Central memory CD8-positive, alpha-beta T cell (primary cell): ENCODE results near the gene NUP98.

ENCODE experiments used
- ATAC-seq: fragments of 150-1000 bp; cut with Tn5 transposase; replicated peaks from 2 replicates; pipeline ENCODE4 v1.10.0; 2022; ENCODE audit warnings: mild to moderate bottlenecking, moderate FRiP score, moderate number of reproducible peaks; ENCODE audit not compliant: poor library complexity, severe bottlenecking; ENCODE audit errors: extremely low read depth
- DNase-seq, 2 donors: peaks; one replicate each; pipeline ENCODE4 v3.0.0; 2021; ENCODE audit warnings: low spot score in 2 of 2
- H3K27ac Mint-ChIP-seq: one replicate; pipeline ENCODE4 v1.8.0; 2022; ENCODE audit warnings: low read depth, mild to moderate bottlenecking, moderate library complexity, mixed read lengths
- H3K27me3 Mint-ChIP-seq: one replicate; pipeline ENCODE4 v1.8.0; 2022; ENCODE audit warnings: mixed read lengths
- H3K36me3 Mint-ChIP-seq: one replicate; pipeline ENCODE4 v1.8.0; 2022; ENCODE audit warnings: mild to moderate bottlenecking, moderate library complexity, mixed read lengths; ENCODE audit not compliant: insufficient read depth
- H3K4me1 Mint-ChIP-seq: one replicate; pipeline ENCODE4 v1.8.0; 2022; ENCODE audit warnings: mixed read lengths
- H3K4me3 Mint-ChIP-seq: one replicate; pipeline ENCODE4 v1.8.0; 2022; ENCODE audit warnings: mild to moderate bottlenecking, moderate library complexity, mixed read lengths
- H3K9me3 Mint-ChIP-seq: one replicate; pipeline ENCODE4 v1.8.0; 2022; ENCODE audit warnings: mixed read lengths

The NUP98 gene

GRCh38 chr11:3738241-3738640 lies 59.1 kb downstream of the NUP98 start:
- no peak for DNase-seq
- peak overlapping the region; percentile 62 for H3K27ac Mint-ChIP-seq
- ATAC-seq = no peak
- peaks cover 66% of the 10 kb centered on the region for H3K36me3 Mint-ChIP-seq
- H3K4me1 Mint-ChIP-seq = no peaks in the 10 kb centered on the region
- no peak overlapping the region for H3K4me3 Mint-ChIP-seq
- H3K27me3 Mint-ChIP-seq = no peaks in the 10 kb centered on the region
- no peaks in the 10 kb centered on the region for H3K9me3 Mint-ChIP-seq

DNA sequence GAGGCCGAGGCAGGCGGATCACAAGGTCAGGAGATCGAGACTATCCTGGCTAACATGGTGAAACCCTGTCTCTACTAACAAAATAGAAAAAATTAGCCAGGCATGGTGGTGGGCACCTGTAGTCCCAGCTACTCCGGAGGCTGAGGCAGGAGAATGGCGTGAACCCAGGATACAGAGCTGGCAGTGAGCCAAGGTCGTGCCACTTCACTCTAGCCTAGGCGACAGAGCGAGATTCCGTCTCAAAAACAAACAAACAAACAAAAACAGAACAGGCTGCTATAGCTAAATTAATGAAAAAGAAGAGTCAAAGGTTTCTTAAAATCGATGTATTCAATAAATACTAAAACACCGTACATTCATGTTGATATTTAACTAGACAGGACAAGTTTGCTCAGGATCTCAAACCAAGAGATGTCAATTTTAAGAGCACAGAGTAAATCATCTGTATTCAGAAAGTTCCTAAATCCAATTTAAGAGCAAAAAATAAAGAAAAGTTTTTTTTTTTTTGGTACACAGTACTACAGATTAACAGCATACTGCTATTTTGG lies 59.9 kb downstream of the NUP98 start:
- Mint-ChIP-seq H3K4me3 (no peak overlapping the region), H3K9me3 (no peaks in the 10 kb centered on the region), H3K27ac (peak overlapping the region; percentile 57), H3K36me3 (peaks cover 63% of the 10 kb centered on the region), H3K4me1 (no peaks in the 10 kb centered on the region), H3K27me3 (no peaks in the 10 kb centered on the region)
- DNase-seq (no peak), ATAC-seq (no peak)

- Mint-ChIP-seq H3K36me3 (peaks cover 66% of the 10 kb centered on the region), H3K4me1 (no peaks in the 10 kb centered on the region), H3K9me3 (no peaks in the 10 kb centered on the region), H3K27me3 (no peaks in the 10 kb centered on the region), H3K4me3 (no peak overlapping the region), H3K27ac (peak overlapping the region; percentile 57)
- DNase-seq (no peak), ATAC-seq (no peak)
Measured at GRCh38 chr11:3736816-3737215, 60.5 kb downstream of the NUP98 start.

DNA sequence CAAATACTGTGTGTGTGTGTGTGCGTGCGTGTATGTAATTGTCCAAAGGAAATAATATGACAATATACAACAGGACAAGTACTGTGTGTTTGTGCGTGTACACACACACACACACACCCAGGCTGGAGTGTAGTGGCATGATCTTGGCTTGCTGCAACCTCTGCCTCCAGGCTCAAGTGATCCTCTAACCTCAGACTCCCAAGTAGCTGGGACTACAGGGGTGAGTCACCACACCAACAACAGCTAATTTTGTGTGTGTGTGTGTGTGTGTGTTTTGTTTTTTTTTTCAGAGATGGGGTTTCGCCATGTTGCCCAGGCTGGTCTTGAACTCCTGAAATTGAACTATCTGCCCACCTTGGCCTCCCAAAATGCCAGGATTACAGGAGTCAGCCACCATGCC lies 61.5 kb downstream of the NUP98 start:
- Mint-ChIP-seq H3K27me3 (no peaks in the 10 kb centered on the region), H3K9me3 (no peaks in the 10 kb centered on the region), H3K27ac (no peak overlapping the region), H3K4me3 (no peak overlapping the region), H3K36me3 (peaks cover 65% of the 10 kb centered on the region), H3K4me1 (no peaks in the 10 kb centered on the region)
- DNase-seq = no peak
- no peak for ATAC-seq

- no peak for ATAC-seq
- no peaks in the 10 kb centered on the region for H3K27me3 Mint-ChIP-seq
- DNase-seq = no peak
- H3K27ac Mint-ChIP-seq = no peak overlapping the region
- peaks cover 5% of the 10 kb centered on the region for H3K4me1 Mint-ChIP-seq
- no peak overlapping the region for H3K4me3 Mint-ChIP-seq
- no peaks in the 10 kb centered on the region for H3K9me3 Mint-ChIP-seq
- peaks cover 81% of the 10 kb centered on the region for H3K36me3 Mint-ChIP-seq
Measured at GRCh38 chr11:3732671-3733436, 64.5 kb downstream of the NUP98 start.

- H3K4me1 Mint-ChIP-seq = no peaks in the 10 kb centered on the region
- no peak overlapping the region for H3K27ac Mint-ChIP-seq
- no peak for DNase-seq
- peaks cover 72% of the 10 kb centered on the region for H3K36me3 Mint-ChIP-seq
- H3K4me3 Mint-ChIP-seq = no peak overlapping the region
- H3K27me3 Mint-ChIP-seq = no peaks in the 10 kb centered on the region
- no peak for ATAC-seq
- H3K9me3 Mint-ChIP-seq = no peaks in the 10 kb centered on the region
Measured at GRCh38 chr11:3723014-3723708, 74.2 kb downstream of the NUP98 start.

GRCh38 chr11:3722100-3722499 lies 75.3 kb downstream of the NUP98 start:
- no peaks in the 10 kb centered on the region for H3K4me1 Mint-ChIP-seq

GRCh38 chr11:3720997-3721396 lies 76.4 kb downstream of the NUP98 start:
- DNase-seq (no peak), ATAC-seq (no peak)
- H3K27me3 Mint-ChIP-seq = no peaks in the 10 kb centered on the region
- H3K27ac Mint-ChIP-seq = peak overlapping the region; percentile 57
- peaks cover 83% of the 10 kb centered on the region for H3K36me3 Mint-ChIP-seq
- H3K4me3 Mint-ChIP-seq = no peak overlapping the region
- no peaks in the 10 kb centered on the region for H3K4me1 Mint-ChIP-seq
- H3K9me3 Mint-ChIP-seq = no peaks in the 10 kb centered on the region

More at GRCh38 chr11:3722100-3722499, 75.3 kb downstream of the NUP98 start:
- no peak overlapping the region for H3K27ac Mint-ChIP-seq
- ATAC-seq (no peak), DNase-seq (no peak)
- no peaks in the 10 kb centered on the region for H3K27me3 Mint-ChIP-seq
- H3K4me3 Mint-ChIP-seq = no peak overlapping the region
- no peaks in the 10 kb centered on the region for H3K9me3 Mint-ChIP-seq
- peaks cover 77% of the 10 kb centered on the region for H3K36me3 Mint-ChIP-seq

DNA sequence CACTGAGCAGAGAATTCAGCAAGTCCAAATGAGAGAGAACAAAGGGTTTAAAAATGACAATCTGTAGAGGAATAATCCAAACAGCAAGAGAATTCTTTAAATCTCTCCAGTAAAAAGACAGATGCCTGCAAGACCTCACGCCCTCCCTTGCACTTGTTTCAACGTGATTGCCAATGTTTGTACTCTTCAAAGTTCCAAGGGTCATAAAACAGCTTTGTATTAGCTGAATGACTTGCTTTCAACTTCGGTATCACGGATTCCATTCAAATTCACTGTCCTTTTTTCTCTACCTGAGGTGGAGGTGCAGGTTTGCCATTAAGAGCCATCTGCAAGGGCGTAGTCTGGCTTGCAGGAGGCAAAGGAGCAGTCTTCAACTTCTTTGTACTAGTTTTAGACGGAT lies 85.1 kb downstream of the NUP98 start:
- peaks cover 55% of the 10 kb centered on the region for H3K36me3 Mint-ChIP-seq
- H3K27ac Mint-ChIP-seq = no peak overlapping the region
- DNase-seq (no peak), ATAC-seq (no peak)
- no peaks in the 10 kb centered on the region for H3K9me3 Mint-ChIP-seq
- no peak overlapping the region for H3K4me3 Mint-ChIP-seq
- no peaks in the 10 kb centered on the region for H3K27me3 Mint-ChIP-seq
- peaks cover 7% of the 10 kb centered on the region for H3K4me1 Mint-ChIP-seq

- Mint-ChIP-seq H3K9me3 (no peaks in the 10 kb centered on the region), H3K27ac (no peak overlapping the region), H3K4me3 (no peak overlapping the region), H3K4me1 (peaks cover 7% of the 10 kb centered on the region), H3K27me3 (no peaks in the 10 kb centered on the region), H3K36me3 (peaks cover 49% of the 10 kb centered on the region)
- ATAC-seq = no peak
- no peak for DNase-seq
Measured at GRCh38 chr11:3710485-3711259, 86.7 kb downstream of the NUP98 start.

GRCh38 chr11:3709977-3710376 lies 87.4 kb downstream of the NUP98 start:
- no peak for ATAC-seq
- Mint-ChIP-seq H3K4me1 (peaks cover 7% of the 10 kb centered on the region), H3K4me3 (no peak overlapping the region), H3K9me3 (no peaks in the 10 kb centered on the region), H3K27me3 (no peaks in the 10 kb centered on the region), H3K36me3 (peaks cover 51% of the 10 kb centered on the region), H3K27ac (no peak overlapping the region)
- no peak for DNase-seq

DNA sequence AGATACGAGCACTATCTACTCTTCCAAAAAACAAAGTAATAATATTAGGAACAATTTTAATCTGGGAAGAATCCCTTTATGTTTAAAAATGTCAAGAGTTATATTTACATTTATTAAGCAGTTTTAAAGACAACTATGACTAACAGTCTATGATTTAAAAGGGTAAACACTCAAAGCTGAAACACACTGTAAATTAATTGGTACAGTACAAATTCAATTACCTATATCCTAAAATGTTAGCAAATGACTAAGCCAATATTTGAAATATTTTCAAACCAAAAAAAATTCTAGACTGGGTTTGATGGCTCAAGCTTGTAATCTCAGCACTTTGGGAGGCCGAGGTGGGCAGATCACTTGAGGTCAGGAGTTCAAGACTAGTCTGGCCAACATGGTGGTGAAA lies 90.2 kb downstream of the NUP98 start:
- ATAC-seq = no peak
- no peak for DNase-seq
- H3K4me3 Mint-ChIP-seq = no peak overlapping the region
- no peak overlapping the region for H3K27ac Mint-ChIP-seq
- no peaks in the 10 kb centered on the region for H3K27me3 Mint-ChIP-seq
- peaks cover 50% of the 10 kb centered on the region for H3K36me3 Mint-ChIP-seq
- H3K4me1 Mint-ChIP-seq = peaks cover 5% of the 10 kb centered on the region
- H3K9me3 Mint-ChIP-seq = no peaks in the 10 kb centered on the region
